HEK293 (cell line): ENCODE results near the gene PMF1.

Experiments
- CTCF ChIA-PET: fragments of 350-600 bp; formaldehyde crosslinking; extraction: SDS; loops from one replicate; lab custom pipeline; 2021; ENCODE audit warnings: antibody characterized with exemption; lab: Yijun Ruan, JAX
- POLR2A ChIA-PET: fragments of 300-600 bp; formaldehyde crosslinking; extraction: SDS; loops from one replicate; lab custom pipeline; 2020; ENCODE audit warnings: antibody characterized with exemption, inconsistent platforms; lab: Yijun Ruan, JAX
- H3K27ac ChIP-seq: fragments of 200-500 bp; sonication (Bioruptor generic); 2 replicates; pipeline ENCODE4 v1.5.1; 2014; ENCODE audit warnings: low read depth, low read length, control low read depth, inconsistent platforms; ENCODE audit errors: extremely low read depth
- H3K36me3 ChIP-seq, 2 experiments: fragments of 200-500 bp in 1 of 2; sonication (Bioruptor generic) in 1 of 2; 1 replicate in 1 of 2; 2 replicates in 1 of 2; pipeline ENCODE4 v1.5.1; 2014 to 2017; ENCODE audit warnings: inconsistent platforms in 2 of 2, low read length in 2 of 2; ENCODE audit not compliant: control insufficient read depth in 2 of 2, insufficient read depth in 1 of 2
- H3K4me1 ChIP-seq: fragments of 200-500 bp; sonication (Bioruptor generic); 2 replicates; pipeline ENCODE4 v1.5.1; 2014; ENCODE audit warnings: mild to moderate bottlenecking, low read length, inconsistent platforms; ENCODE audit not compliant: control insufficient read depth, insufficient read depth
- H3K4me3 ChIP-seq: 2 replicates; pipeline ENCODE4 v1.5.1; 2011; ENCODE audit warnings: low read depth, mild to moderate bottlenecking, control low read depth, low read length, moderate library complexity
- H3K9me3 ChIP-seq: fragments of 200-500 bp; sonication (Bioruptor generic); 2 replicates; pipeline ENCODE4 v1.5.1; 2014; ENCODE audit warnings: low read depth, low read length, inconsistent platforms; ENCODE audit not compliant: control insufficient read depth, insufficient read depth
- CTCF ChIP-seq: fragments of 450-650 bp; formaldehyde crosslinking; IDR thresholded peaks from 2 replicates; pipeline ENCODE4 v1.5.1; 2016; ENCODE audit warnings: missing biosample characterization, missing genetic modification characterization
- HOXA7 ChIP-seq: sonication (generic); formaldehyde crosslinking; IDR thresholded peaks from 2 replicates; pipeline ENCODE4 v1.8.1; 2022; ENCODE audit warnings: missing genetic modification reagents, borderline replicate concordance
- HOXD13 ChIP-seq: sonication (generic); formaldehyde crosslinking; IDR thresholded peaks from 2 replicates; pipeline ENCODE4 v1.8.0; 2022; ENCODE audit warnings: missing genetic modification reagents, borderline replicate concordance
- MYNN ChIP-seq: fragments of 450-650 bp; formaldehyde crosslinking; IDR thresholded peaks from 2 replicates; pipeline ENCODE4 v1.5.1; 2016; ENCODE audit warnings: missing biosample characterization, missing genetic modification characterization, borderline replicate concordance
- PRDM10 ChIP-seq: fragments of 450-650 bp; formaldehyde crosslinking; IDR thresholded peaks from 2 replicates; pipeline ENCODE4 v1.5.1; 2016; ENCODE audit warnings: missing biosample characterization, missing genetic modification characterization
- PRDM4 ChIP-seq: fragments of 450-650 bp; formaldehyde crosslinking; IDR thresholded peaks from 2 replicates; pipeline ENCODE4 v1.5.1; 2017; ENCODE audit warnings: missing biosample characterization, missing genetic modification characterization
- SCRT2 ChIP-seq: fragments of 450-650 bp; formaldehyde crosslinking; IDR thresholded peaks from 2 replicates; pipeline ENCODE4 v1.5.1; 2016; ENCODE audit warnings: missing biosample characterization, missing genetic modification characterization
- SP7 ChIP-seq: fragments of 450-650 bp; formaldehyde crosslinking; IDR thresholded peaks from 2 replicates; pipeline ENCODE4 v1.5.1; 2016; ENCODE audit warnings: missing biosample characterization, missing genetic modification characterization
- TCF7L2 ChIP-seq: IDR thresholded peaks from 2 replicates; pipeline ENCODE4 v1.6.1; 2011; ENCODE audit warnings: low read depth, mild to moderate bottlenecking, inconsistent platforms, low read length, moderate library complexity, borderline replicate concordance
- ZBTB7A ChIP-seq: fragments of 450-650 bp; formaldehyde crosslinking; IDR thresholded peaks from 2 replicates; pipeline ENCODE4 v1.5.1; 2016; ENCODE audit warnings: low read depth, missing biosample characterization, missing genetic modification characterization
- ZNF133 ChIP-seq: fragments of 450-650 bp; formaldehyde crosslinking; IDR thresholded peaks from 2 replicates; pipeline ENCODE4 v1.5.1; 2016; ENCODE audit warnings: missing biosample characterization, missing genetic modification characterization
- ZNF184 ChIP-seq: fragments of 450-650 bp; IDR thresholded peaks from 2 replicates; pipeline ENCODE4 v1.5.1; 2018; ENCODE audit warnings: missing biosample characterization, mild to moderate bottlenecking, missing genetic modification characterization
- ZNF202 ChIP-seq: fragments of 450-650 bp; formaldehyde crosslinking; IDR thresholded peaks from 2 replicates; pipeline ENCODE4 v1.5.1; 2016; ENCODE audit warnings: missing biosample characterization, missing genetic modification characterization, borderline replicate concordance
- ZNF324 ChIP-seq: fragments of 450-650 bp; formaldehyde crosslinking; IDR thresholded peaks from 2 replicates; pipeline ENCODE4 v1.5.1; 2016; ENCODE audit warnings: missing biosample characterization, missing genetic modification characterization
- ZNF335 ChIP-seq: fragments of 450-650 bp; formaldehyde crosslinking; conservative IDR thresholded peaks from 2 replicates; pipeline ENCODE4 v1.5.1; 2016; ENCODE audit warnings: missing biosample characterization, missing genetic modification characterization
- ZNF350 ChIP-seq: fragments of 450-650 bp; formaldehyde crosslinking; IDR thresholded peaks from 2 replicates; pipeline ENCODE4 v1.5.0; 2017; ENCODE audit warnings: missing biosample characterization, mild to moderate bottlenecking, missing genetic modification characterization
- ZNF354C ChIP-seq: fragments of 450-650 bp; formaldehyde crosslinking; IDR thresholded peaks from 2 replicates; pipeline ENCODE4 v1.5.1; 2016; ENCODE audit warnings: missing biosample characterization, missing genetic modification characterization, low read depth, borderline replicate concordance
- ZNF391 ChIP-seq: fragments of 450-650 bp; formaldehyde crosslinking; IDR thresholded peaks from 2 replicates; pipeline ENCODE4 v1.5.1; 2016; ENCODE audit warnings: low read depth, missing biosample characterization, missing genetic modification characterization, borderline replicate concordance
- ZNF416 ChIP-seq: fragments of 450-650 bp; formaldehyde crosslinking; IDR thresholded peaks from 2 replicates; pipeline ENCODE4 v1.5.1; 2016; ENCODE audit warnings: missing biosample characterization, missing genetic modification characterization
- ZNF558 ChIP-seq: fragments of 450-650 bp; formaldehyde crosslinking; IDR thresholded peaks from 2 replicates; pipeline ENCODE4 v1.5.1; 2016; ENCODE audit warnings: missing biosample characterization, missing genetic modification characterization
- ZNF645 ChIP-seq: fragments of 450-650 bp; formaldehyde crosslinking; IDR thresholded peaks from 2 replicates; pipeline ENCODE4; 2016; ENCODE audit warnings: missing biosample characterization, missing genetic modification characterization
- ZNF701 ChIP-seq: fragments of 450-650 bp; formaldehyde crosslinking; IDR thresholded peaks from 2 replicates; pipeline ENCODE4 v1.5.1; 2016; ENCODE audit warnings: missing biosample characterization, missing genetic modification characterization
- ZNF76 ChIP-seq: fragments of 450-650 bp; formaldehyde crosslinking; IDR thresholded peaks from 2 replicates; pipeline ENCODE4; 2016; ENCODE audit warnings: low read depth, missing biosample characterization, missing genetic modification characterization, borderline replicate concordance
- ZXDB ChIP-seq: fragments of 450-650 bp; formaldehyde crosslinking; IDR thresholded peaks from 2 replicates; pipeline ENCODE4 v1.5.1; 2016; ENCODE audit warnings: missing biosample characterization, missing genetic modification characterization

The PMF1 gene

GRCh38 chr1:156203331-156203730, 9.5 kb upstream of the PMF1 start:
- Histone ChIP-seq H3K9me3 (no peaks in the 10 kb centered on the region), H3K4me3 (no peak overlapping the region)
- TF ChIP-seq MYNN (tag by site-specific recombination) (no peak), ZNF76 (tag by site-specific recombination) (no peak), ZNF391 (tag by site-specific recombination) (no peak), ZNF645 (tag by site-specific recombination) (no peak), ZNF202 (tag by site-specific recombination) (no peak), SP7 (no peak), ZNF701 (tag by site-specific recombination) (no peak), CTCF (tag by site-specific recombination) (no peak), HOXD13 (CRISPR knock-in tag) (no peak), HOXA7 (no peak), ZNF354C (no peak)
- TF ChIP-seq, all 188 proteins: peak for 0
- CTCF ChIA-PET, result interaction anchor here (0.6 to 1.5 kb wide), 3 partner anchors 8 to 177 kb away, joined by 3 to 4 read pairs (median 3); no protein-coding TSS in a partner anchor
- H3K4me1 ChIP-seq, result no peaks in the 10 kb centered on the region
- H3K36me3 ChIP-seq, result peaks cover 16 to 71% of the 10 kb centered on the region in 2 experiments; a peak in 2 of 3 replicates
- H3K27ac ChIP-seq, result no peak overlapping the region
- POLR2A ChIA-PET, result interaction anchor here (1.4 to 1.5 kb wide), 2 partner anchors 9 to 10 kb away, joined by 4 read pairs; partner anchors contain the start of genes PMF1 and SLC25A44

GRCh38 chr1:156204686-156205085, 8.1 kb upstream of the PMF1 start:
- no peak for TF ChIP-seq PRDM10 (tag by site-specific recombination)
- H3K27ac ChIP-seq, result no peak overlapping the region
- peaks cover 21 to 72% of the 10 kb centered on the region in 2 experiments; a peak in 2 of 3 replicates for H3K36me3 ChIP-seq
- ChIA-PET CTCF (no interaction called here), POLR2A (interaction anchor here (1.5 kb wide), 1 partner anchor 11 kb away, joined by 3 read pairs; the partner anchor contains the start of gene SLC25A44)
- H3K4me1 ChIP-seq, result no peaks in the 10 kb centered on the region
- H3K9me3 ChIP-seq, result no peaks in the 10 kb centered on the region
- H3K4me3 ChIP-seq, result no peak overlapping the region

- peaks cover 13 to 57% of the 10 kb centered on the region in 2 experiments; a peak in 2 of 3 replicates for H3K36me3 ChIP-seq
- POLR2A ChIA-PET, result no interaction called here
- H3K27ac ChIP-seq, result no peak overlapping the region
- H3K9me3 ChIP-seq, result no peaks in the 10 kb centered on the region
- CTCF ChIA-PET, result interaction anchor here (0.7 to 1.3 kb wide), 3 partner anchors 12 to 16 kb away, joined by 3 to 7 read pairs (median 4); no protein-coding TSS in a partner anchor
- no peak overlapping the region for H3K4me3 ChIP-seq
- H3K4me1 ChIP-seq, result no peaks in the 10 kb centered on the region
- TF ChIP-seq TCF7L2 (no peak), ZNF324 (no peak), ZNF184 (no peak), ZXDB (no peak), ZNF416 (tag by site-specific recombination) (no peak), SCRT2 (tag by site-specific recombination) (peak; percentile 94), ZNF133 (tag by site-specific recombination) (no peak), PRDM4 (tag by site-specific recombination) (no peak), ZNF558 (tag by site-specific recombination) (no peak), ZBTB7A (no peak), ZNF350 (tag by site-specific recombination) (no peak), ZNF335 (no peak)
These were observed 1.6 kb upstream of the PMF1 start for GRCh38 chr1:156211243-156211642.
